Right kidney (tissue), 9 donors: Measurements from ENCODE around the gene GNAT1.

Experiments
- DNase-seq: peaks from one replicate; pipeline ENCODE4 v3.0.0-alpha.2; 2016
- long read RNA-seq, 8 donors: transcript quantifications; one replicate each; lab custom pipeline, GENCODE V29; 2026

Gene GNAT1
- long read RNA-seq, donor 1, result 0 reads
- long read RNA-seq, donor 2, result 0 reads
- long read RNA-seq, donor 3, result 0 reads
- long read RNA-seq, donor 4, result 0 reads
- long read RNA-seq, donor 5, result 0 reads
- long read RNA-seq, donor 6, result 0 reads
- long read RNA-seq, donor 7, result 0 reads
- long read RNA-seq, donor 8, result 0 reads

- no peak for DNase-seq
These were observed at the start of gene GNAT1 for GRCh38 chr3:50190936-50191660. Gene GNAT1, plus strand, starts transcription at chr3:50191610. Its CDS starts 116 bp downstream, at chr3:50191726.

GRCh38 chr3:50146316-50146901 is 45.0 kb upstream of the GNAT1 start:
- no peak for DNase-seq

- DNase-seq, result no peak
These were observed 44.4 kb upstream of the GNAT1 start for GRCh38 chr3:50147016-50147415.

- DNase-seq, result no peak
These were observed 44.0 kb upstream of the GNAT1 start for GRCh38 chr3:50147447-50147846.

- no peak for DNase-seq
These were observed 43.5 kb upstream of the GNAT1 start for GRCh38 chr3:50147861-50148260.

- DNase-seq, result no peak
These were observed 41.0 kb upstream of the GNAT1 start for GRCh38 chr3:50150404-50150750.

- DNase-seq, result peak; percentile 74
These were observed 40.3 kb upstream of the GNAT1 start for GRCh38 chr3:50150863-50151686.

- no peak for DNase-seq
These were observed 39.7 kb upstream of the GNAT1 start for GRCh38 chr3:50151728-50152127.

GRCh38 chr3:50153782-50154475 is 37.5 kb upstream of the GNAT1 start:
- no peak for DNase-seq

- peak; percentile 82 for DNase-seq
These were observed 37.0 kb upstream of the GNAT1 start for GRCh38 chr3:50154476-50154839.

- peak; percentile 90 for DNase-seq
These were observed 36.4 kb upstream of the GNAT1 start, which contains the start of gene SEMA3F for GRCh38 chr3:50154840-50155490. Gene SEMA3F, plus strand, starts transcription at chr3:50155324. Its CDS starts 4,299 bp downstream, at chr3:50159623.

GRCh38 chr3:50155491-50155878 is 35.9 kb upstream of the GNAT1 start:
- DNase-seq, result peak; percentile 71

GRCh38 chr3:50155891-50156290 is 35.5 kb upstream of the GNAT1 start:
- no peak for DNase-seq

GRCh38 chr3:50156549-50157493 is 34.6 kb upstream of the GNAT1 start:
- peak; percentile 68 for DNase-seq

GRCh38 chr3:50157827-50158529 is 33.4 kb upstream of the GNAT1 start:
- no peak for DNase-seq

- DNase-seq, result no peak
These were observed 32.8 kb upstream of the GNAT1 start for GRCh38 chr3:50158530-50159146.

- no peak for DNase-seq
These were observed 30.8 kb upstream of the GNAT1 start for GRCh38 chr3:50160561-50160983.

- DNase-seq, result no peak
These were observed 30.1 kb upstream of the GNAT1 start for GRCh38 chr3:50161320-50161719.
